Loucy (cell line): Measurements from ENCODE around the gene RALGPS1.

Source experiments
- EZH2phosphoT487 ChIP-seq: fragments of 200-600 bp; IDR thresholded peaks from 2 replicates; pipeline ENCODE4 v1.6.1; 2018; ENCODE audit warnings: antibody characterized with exemption, mild to moderate bottlenecking, moderate library complexity, borderline replicate concordance
- TF ChIP-seq, protein P1 (sequence below): fragments of 200-600 bp; sonication (generic); conservative IDR thresholded peaks from 2 replicates; pipeline ENCODE4 v1.5.1; 2014; ENCODE audit warnings: mild to moderate bottlenecking, antibody characterized with exemption, low read length

DNA sequence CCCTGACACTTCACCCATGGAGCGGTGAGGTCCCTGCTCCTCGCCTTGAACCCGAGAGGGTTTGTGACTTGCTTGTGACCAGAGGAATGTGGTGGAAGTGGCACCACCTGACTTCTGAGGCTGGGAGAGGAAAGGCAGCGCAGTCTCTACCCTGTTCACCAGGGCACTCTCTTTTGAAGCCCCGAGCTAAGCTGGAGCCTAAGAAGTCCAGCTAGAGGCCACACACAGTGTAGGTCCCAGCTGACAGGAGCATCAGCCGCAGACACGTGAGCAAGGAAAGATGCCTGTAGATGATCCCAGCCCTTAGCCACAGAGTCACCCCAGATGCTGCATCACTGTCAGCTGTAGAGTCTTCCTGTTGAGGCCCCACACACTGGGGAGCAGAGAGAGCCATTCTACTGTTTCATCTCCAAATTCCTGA lies 209.5 kb downstream of the RALGPS1 start:
- TF ChIP-seq, protein P1, sequence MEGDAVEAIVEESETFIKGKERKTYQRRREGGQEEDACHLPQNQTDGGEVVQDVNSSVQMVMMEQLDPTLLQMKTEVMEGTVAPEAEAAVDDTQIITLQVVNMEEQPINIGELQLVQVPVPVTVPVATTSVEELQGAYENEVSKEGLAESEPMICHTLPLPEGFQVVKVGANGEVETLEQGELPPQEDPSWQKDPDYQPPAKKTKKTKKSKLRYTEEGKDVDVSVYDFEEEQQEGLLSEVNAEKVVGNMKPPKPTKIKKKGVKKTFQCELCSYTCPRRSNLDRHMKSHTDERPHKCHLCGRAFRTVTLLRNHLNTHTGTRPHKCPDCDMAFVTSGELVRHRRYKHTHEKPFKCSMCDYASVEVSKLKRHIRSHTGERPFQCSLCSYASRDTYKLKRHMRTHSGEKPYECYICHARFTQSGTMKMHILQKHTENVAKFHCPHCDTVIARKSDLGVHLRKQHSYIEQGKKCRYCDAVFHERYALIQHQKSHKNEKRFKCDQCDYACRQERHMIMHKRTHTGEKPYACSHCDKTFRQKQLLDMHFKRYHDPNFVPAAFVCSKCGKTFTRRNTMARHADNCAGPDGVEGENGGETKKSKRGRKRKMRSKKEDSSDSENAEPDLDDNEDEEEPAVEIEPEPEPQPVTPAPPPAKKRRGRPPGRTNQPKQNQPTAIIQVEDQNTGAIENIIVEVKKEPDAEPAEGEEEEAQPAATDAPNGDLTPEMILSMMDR: no peak
- TF ChIP-seq EZH2phosphoT487: no peak
